CD4-positive, alpha-beta T cell treated with Interleukin-1 beta for 1 hour (primary cell): ENCODE data around the gene NRP2.

Experiments used
- DNase-seq, 2 donors: peaks; one replicate each; pipeline ENCODE4 v3.0.0-alpha.2; 2020 to 2022

NRP2 gene

GRCh38 chr2:205759257-205759656, 77.0 kb downstream of the NRP2 start:
- DNase-seq = no peak

- DNase-seq = no peak
Observed at GRCh38 chr2:205759732-205760131, 77.4 kb downstream of the NRP2 start.

DNA sequence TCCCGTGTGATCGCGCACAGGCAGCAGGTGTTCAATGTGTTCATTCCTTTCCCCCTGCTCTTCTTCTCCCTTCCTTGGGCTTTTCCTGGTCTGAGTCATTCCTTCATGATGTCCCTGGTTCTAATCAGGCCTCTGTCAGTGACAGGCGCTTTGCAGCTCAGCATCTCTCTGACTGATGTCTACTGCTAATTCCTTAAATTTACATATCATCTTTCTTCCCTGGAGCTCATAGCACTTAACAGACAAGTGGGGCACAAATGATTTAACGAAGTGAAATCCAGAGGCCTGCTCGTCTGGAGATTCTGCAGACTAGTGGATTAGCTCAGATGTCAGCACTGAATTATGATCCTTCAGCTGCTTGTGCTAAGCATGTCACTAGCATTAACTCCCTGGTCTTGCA, 77.9 kb downstream of the NRP2 start:
- no peak for DNase-seq

DNA sequence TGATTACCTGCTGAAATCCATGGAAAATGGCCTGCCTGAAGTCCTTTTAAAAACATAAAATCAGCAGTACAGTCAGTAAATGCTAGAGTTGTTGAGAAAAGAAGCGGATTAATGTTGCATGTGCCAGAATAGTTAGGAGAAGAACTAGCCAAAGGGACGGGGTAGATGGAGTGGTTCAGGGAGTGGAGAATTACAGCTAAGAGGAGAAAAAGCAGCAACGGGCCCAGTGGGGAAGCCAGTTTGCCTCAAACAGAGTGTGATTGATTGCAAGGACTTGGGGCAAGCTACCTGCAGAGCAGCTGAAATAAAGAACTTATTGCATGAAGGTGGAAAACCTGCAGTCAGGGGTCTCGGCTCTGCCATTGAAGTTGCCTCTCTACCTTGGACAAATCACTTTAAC, 79.1 kb downstream of the NRP2 start:
- no peak for DNase-seq

DNA sequence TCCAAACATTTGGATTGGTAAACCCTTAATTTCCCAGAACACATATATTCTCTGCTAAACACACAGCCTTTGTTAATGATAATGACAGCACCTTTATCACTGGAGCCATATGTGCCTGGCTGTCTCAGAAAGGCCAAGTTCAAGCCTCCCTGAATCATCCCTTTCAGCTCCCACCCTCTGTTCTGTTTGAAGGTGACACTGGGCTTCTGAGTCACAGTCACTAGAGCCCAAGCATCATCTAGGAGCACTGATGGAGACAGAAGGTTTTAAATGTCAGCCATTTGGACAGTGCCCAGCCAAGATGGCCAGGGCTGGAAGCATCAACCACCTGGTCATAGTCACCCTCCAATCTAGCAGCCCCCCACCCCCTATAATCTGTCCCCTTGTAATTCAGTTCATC, 80.6 kb downstream of the NRP2 start:
- no peak for DNase-seq

GRCh38 chr2:205763708-205764211, 81.5 kb downstream of the NRP2 start:
- peak; percentile 10 to 17 for DNase-seq

GRCh38 chr2:205764270-205764746, 82.0 kb downstream of the NRP2 start:
- DNase-seq = no peak

- DNase-seq = no peak
Observed at GRCh38 chr2:205765151-205765550, 82.8 kb downstream of the NRP2 start.

GRCh38 chr2:205766779-205767359, 84.6 kb downstream of the NRP2 start:
- peak; percentile 23 to 31 for DNase-seq

DNA sequence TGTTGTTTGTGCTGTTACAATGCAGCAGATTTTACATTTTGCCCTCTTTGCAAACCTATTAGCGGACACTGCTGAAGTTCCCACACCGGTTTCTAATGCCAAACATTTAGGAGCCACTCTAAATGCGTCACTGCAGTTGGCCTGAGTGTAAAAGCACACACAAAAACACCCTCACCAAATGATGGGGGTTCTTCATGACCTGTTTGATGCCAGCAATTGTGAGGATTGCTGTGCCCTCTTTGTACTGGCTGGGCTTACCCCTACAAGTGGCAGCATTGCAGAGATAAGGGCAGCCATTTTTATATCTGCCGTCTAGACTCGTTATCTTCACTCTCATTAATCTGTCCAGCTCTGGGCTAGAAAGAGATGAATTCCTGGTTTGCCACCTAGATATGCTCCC, 85.3 kb downstream of the NRP2 start:
- no peak for DNase-seq

- no peak for DNase-seq
Observed at GRCh38 chr2:205768341-205768740, 86.0 kb downstream of the NRP2 start.

GRCh38 chr2:205768815-205769494, 86.7 kb downstream of the NRP2 start:
- no peak for DNase-seq

DNA sequence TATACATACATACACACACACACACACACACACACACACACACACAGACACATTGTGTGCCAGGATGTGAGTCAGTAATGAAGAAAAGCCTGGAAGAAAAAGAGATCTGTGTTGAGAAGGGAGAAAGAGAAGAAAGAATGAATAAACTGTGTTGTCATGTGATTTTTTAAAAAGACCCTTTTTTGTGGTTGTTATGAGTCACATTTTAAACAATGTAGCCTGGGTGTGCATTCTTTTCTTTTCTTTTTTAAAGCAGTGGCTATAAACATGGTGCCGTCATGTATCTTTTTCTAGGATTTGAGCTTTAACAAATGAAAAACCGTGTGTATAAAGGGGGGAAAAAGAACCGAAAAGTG, 87.2 kb downstream of the NRP2 start:
- no peak for DNase-seq

- no peak for DNase-seq
Observed at GRCh38 chr2:205769879-205770278, 87.6 kb downstream of the NRP2 start.

DNA sequence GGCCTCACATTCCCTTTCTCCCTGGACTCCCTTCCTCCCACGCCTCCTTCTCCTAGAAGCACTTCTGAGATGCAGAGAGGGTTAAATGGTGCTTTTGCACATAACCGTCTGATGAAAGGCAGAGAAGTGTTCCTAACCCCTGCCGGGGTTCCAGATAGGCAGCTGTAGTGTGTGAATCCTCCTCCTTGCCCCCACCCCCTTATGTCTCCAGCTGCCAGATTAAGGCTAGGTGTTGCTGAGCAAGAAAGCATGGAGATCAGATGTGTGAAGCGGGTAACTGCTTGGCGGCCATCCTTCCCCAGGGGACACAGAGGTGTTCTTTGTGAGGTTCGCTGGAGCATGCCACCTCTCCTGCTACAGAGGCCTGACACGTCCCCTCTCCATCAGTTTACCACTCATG, 88.3 kb downstream of the NRP2 start:
- DNase-seq = no peak

DNA sequence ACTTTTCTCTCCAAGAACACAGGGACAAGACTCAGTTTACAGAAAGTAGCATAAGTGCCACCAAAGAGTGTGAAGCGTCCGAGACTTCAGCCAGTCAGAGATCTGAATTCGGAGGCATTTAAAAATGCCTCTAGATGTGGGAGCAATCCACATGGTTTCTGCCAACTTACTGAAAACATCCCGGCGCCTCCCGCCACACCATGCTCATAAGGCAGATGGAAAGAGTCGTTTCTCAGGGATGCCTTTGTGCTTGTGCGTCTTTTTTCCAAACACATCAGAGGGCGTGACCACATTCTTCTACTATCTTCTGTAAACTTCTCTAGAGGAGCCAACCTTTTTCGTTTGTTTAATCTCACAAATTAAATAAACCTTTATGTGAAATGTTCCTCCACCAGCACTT, 88.7 kb downstream of the NRP2 start:
- DNase-seq = no peak

GRCh38 chr2:205771666-205772065, 89.4 kb downstream of the NRP2 start:
- no peak for DNase-seq

GRCh38 chr2:205772983-205773382, 90.7 kb downstream of the NRP2 start:
- DNase-seq = no peak

DNA sequence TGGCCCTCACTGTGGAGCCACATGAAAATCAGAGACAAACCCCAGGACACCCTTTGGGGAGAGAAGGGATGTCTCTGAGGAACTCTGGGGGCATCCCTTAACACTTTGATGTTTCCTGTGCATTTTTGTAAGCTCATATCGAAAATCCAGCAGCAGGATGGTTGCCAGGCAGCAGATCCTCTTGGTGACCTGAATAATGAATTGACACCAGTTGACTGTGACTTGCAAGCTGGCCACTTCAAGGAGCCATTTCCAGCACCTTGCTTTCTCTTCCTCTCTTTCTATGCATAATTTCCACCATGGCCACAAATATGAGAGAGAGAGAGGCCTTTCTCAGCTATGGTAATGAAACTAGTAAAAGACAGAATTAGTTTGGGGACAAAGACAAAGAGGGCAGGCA, 91.7 kb downstream of the NRP2 start:
- no peak for DNase-seq

- no peak for DNase-seq
Observed at GRCh38 chr2:205775097-205775877, 93.0 kb downstream of the NRP2 start.

GRCh38 chr2:205776139-205776538, 93.8 kb downstream of the NRP2 start:
- DNase-seq = peak in 1 of 2 donors; percentile 5

- no peak for DNase-seq
Observed at GRCh38 chr2:205776720-205777119, 94.4 kb downstream of the NRP2 start.

DNA sequence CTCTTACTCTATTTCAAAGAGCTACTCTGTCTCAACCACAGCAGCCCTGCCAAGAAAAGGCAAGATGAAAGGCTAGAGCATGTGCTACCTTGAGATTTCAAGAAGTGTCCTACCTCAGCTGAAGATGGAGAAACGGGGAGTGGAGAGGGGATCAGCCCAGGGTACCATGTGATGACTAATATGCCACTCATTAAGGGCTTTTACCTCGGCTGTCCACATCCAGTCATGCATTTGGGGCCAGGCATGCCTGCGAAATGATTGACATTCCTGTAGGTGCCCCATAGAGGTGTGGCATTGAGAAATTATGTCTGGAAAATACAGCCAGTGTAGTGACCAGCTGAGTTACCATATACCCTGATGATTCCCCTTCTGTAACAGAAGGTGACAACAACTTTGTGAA, 96.1 kb downstream of the NRP2 start:
- no peak for DNase-seq

GRCh38 chr2:205780645-205781044, 98.3 kb downstream of the NRP2 start:
- DNase-seq = no peak
